GM20000 (cell line): ENCODE data around the gene GDNF.

Source experiments
- DNase-seq: peaks from one replicate; pipeline ENCODE4 v3.0.0; 2012; ENCODE audit warnings: low spot score
- CTCF ChIP-seq: IDR thresholded peaks from 2 replicates; pipeline ENCODE4 v1.5.1; 2012; ENCODE audit warnings: mild to moderate bottlenecking, control low read depth; ENCODE audit errors: extremely low read depth, missing control alignments

Gene GDNF

DNA sequence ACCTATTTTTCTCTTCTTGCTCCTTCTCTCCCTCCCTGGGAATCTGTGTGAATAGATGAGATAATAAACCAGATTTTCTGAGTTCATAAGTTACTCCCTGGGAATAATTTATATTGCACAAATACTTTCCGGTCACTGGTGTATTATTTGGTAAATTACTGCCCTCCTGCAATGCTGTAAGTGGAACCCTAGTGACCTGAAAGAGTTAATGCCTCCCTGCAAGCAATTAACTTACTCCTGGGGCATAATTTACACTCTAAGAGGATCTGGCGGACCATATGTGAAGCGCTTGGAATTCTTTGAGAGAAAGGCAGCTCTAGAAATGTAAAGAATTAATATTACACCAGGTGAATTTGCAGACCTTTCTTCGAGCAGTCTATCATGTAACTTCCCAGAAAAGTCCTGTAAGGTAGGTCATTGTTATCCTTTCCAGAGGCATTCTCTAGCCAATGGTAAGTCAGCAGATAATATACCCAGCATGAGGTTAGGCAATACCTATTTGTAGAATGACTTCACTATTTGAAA is 7.0 kb upstream of the GDNF start:
- no peak for TF ChIP-seq CTCF
- DNase-seq, result no peak

DNA sequence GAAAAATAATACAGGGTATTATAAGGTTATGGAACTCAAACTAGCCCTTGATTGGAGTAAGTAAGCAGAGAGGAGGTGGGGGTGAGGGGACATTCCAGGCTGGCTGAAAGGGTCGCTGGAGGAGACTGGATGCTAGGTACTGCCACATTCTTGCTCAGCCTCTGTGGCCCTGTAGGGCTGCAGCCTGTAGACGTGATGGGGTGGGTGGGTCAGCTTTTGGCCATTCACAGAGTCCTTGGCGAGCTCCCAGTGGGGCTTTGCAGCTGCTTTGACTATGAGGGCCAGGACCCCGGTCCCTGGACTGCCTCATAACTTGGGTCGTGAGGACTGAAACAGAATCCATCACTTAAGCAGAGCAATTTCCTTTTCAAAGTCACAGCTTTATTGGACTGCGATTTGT is 4.2 kb upstream of the GDNF start:
- TF ChIP-seq CTCF, result no peak
- DNase-seq, result no peak

- TF ChIP-seq CTCF, result no peak
- DNase-seq, result no peak
Observed at GRCh38 chr5:37842048-37842447, 2.2 kb upstream of the GDNF start.

GRCh38 chr5:37841203-37841602 is 1.4 kb upstream of the GDNF start:
- DNase-seq, result no peak

DNA sequence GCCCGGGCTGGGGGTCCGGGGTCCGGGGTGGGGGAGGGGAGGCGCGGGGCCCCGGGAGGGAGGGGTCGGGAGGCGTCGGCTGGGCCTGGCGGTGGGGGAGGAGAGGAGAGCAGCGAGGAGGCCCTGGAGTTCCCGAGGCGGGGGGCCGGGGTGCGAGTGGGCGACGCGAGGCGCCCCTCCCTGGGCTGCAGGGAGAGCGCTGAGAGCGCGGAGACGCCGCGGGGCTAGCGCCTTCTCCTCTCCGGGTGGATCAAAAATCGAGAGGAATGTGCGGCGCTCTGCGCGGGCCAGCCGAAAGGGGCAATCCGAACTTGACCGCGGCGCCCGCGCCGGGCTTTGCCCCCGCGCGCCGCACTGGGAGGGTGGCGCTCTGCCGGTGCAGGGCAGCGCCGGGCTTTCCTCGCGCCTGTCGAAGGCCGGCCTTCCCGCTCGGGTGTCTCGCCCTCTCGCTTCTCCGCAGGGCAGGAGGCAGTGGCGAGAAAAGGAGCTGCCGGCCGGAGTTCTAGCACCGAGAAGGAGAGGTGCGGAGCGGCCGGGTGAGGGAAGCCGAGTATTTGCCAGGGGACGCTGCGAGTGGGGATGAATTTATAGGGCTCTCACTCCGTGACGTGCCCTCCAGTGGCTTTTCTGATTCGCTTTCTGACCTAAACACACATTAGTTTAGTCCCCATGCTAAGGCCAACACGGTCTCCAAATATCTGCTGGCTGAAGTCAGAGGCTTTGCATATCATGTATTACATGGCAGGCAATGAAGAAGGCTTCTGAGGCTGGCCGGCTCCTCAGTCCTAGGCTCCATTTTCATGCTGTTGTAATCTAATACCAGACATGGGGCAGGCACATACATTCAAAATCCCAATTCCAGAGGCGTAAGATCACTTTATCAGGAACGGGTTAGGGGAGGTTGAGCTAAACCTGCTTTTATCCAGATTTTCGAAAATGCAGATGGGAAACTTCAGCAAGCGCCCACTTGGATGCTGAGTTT is 503 bp upstream of the GDNF start:
- no peak for TF ChIP-seq CTCF
- peak; percentile 39 for DNase-seq

More at GRCh38 chr5:37841203-37841602, 1.4 kb upstream of the GDNF start:
- no peak for TF ChIP-seq CTCF

GRCh38 chr5:37838933-37839341 is 904 bp downstream of the GDNF start:
- peak; percentile 34 for DNase-seq

More at GRCh38 chr5:37838933-37839341, 904 bp downstream of the GDNF start:
- no peak for TF ChIP-seq CTCF
